ENCODE results near the gene SLC26A6. TPM values are rescaled to one million over a fixed set of nuclear protein-coding genes. Genes with fewer than 3 reads are reported as not detected.

Gene SLC26A6
- total RNA-seq, 3 donors from 2014 or later (not counting 1 experiment from before 2014, with no cell fraction given) = 25.8 to 37.6 (median 32.3) TPM

GRCh38 chr3:48591886-48592518 lies 43.3 kb downstream of the SLC26A6 start:
- no peak overlapping the region for H3K27ac ChIP-seq (ENCODE audit: low read length)
- Mint-ChIP-seq H3K9me3 (no peaks in the 10 kb centered on the region), H3K27ac (no peak overlapping the region), H3K36me3 (no peaks in the 10 kb centered on the region), H3K27me3 (ENCODE audit: low read depth in 2 of 2) (peaks cover 25 to 31% of the 10 kb centered on the region in 2 donors), H3K4me1 (peaks cover 0 to 12% of the 10 kb centered on the region in 2 donors), H3K4me3 (no peak overlapping the region)
- no peak for DNase-seq
- WGBS (ENCODE audit: insufficient coverage) = 90% methylated on average over 22 of the region's 22 CpGs
- no peak overlapping the region for H3K4me3 ChIP-seq (ENCODE audit: low read length)
- H3K36me3 ChIP-seq (ENCODE audit: control insufficient read depth, insufficient read depth, low read length) = no peaks in the 10 kb centered on the region
- H3K27me3 ChIP-seq (ENCODE audit: control insufficient read depth, insufficient read depth, low read length) = peaks cover 2% of the 10 kb centered on the region
- intact Hi-C loops (cut with micrococcal nuclease) = no loop called here
- TF ChIP-seq, protein P1, sequence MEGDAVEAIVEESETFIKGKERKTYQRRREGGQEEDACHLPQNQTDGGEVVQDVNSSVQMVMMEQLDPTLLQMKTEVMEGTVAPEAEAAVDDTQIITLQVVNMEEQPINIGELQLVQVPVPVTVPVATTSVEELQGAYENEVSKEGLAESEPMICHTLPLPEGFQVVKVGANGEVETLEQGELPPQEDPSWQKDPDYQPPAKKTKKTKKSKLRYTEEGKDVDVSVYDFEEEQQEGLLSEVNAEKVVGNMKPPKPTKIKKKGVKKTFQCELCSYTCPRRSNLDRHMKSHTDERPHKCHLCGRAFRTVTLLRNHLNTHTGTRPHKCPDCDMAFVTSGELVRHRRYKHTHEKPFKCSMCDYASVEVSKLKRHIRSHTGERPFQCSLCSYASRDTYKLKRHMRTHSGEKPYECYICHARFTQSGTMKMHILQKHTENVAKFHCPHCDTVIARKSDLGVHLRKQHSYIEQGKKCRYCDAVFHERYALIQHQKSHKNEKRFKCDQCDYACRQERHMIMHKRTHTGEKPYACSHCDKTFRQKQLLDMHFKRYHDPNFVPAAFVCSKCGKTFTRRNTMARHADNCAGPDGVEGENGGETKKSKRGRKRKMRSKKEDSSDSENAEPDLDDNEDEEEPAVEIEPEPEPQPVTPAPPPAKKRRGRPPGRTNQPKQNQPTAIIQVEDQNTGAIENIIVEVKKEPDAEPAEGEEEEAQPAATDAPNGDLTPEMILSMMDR (IDR thresholded peaks at IDR 0.05) = no peak
- no peak for ATAC-seq
- H3K9me3 ChIP-seq (ENCODE audit: control insufficient read depth, insufficient read depth, low read length) = no peaks in the 10 kb centered on the region
- H3K4me1 ChIP-seq (ENCODE audit: control insufficient read depth, insufficient read depth, low read length) = no peaks in the 10 kb centered on the region

DNA sequence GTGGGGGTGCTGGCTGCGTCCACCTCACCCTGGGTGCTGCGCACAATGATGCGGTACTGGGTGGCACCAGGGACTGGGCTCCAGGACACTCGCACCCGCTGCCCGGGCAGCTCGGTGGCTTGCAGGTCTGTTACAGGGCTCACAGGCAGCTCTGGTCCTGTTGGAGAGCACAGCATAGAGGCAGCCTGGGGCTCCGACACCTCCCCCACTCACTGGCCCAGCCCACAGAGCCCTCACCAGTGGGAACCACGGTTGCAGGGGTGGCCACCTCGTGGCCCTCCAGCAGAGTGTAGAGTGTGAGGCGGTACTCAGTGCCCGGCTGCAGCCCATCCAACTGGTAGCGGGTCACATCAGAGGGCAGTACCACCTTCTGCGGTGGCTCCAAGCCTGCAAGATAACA lies 43.8 kb downstream of the SLC26A6 start:
- no peaks in the 10 kb centered on the region for H3K9me3 ChIP-seq (ENCODE audit: control insufficient read depth, insufficient read depth, low read length)
- Mint-ChIP-seq H3K4me3 (no peak overlapping the region), H3K9me3 (no peaks in the 10 kb centered on the region), H3K4me1 (peaks cover 0 to 11% of the 10 kb centered on the region in 2 donors), H3K27ac (no peak overlapping the region), H3K36me3 (no peaks in the 10 kb centered on the region), H3K27me3 (ENCODE audit: low read depth in 2 of 2) (peaks cover 25 to 30% of the 10 kb centered on the region in 2 donors)
- WGBS (ENCODE audit: insufficient coverage) = 90% methylated on average over 14 of the region's 14 CpGs
- no peaks in the 10 kb centered on the region for H3K36me3 ChIP-seq (ENCODE audit: control insufficient read depth, insufficient read depth, low read length)
- H3K27me3 ChIP-seq (ENCODE audit: control insufficient read depth, insufficient read depth, low read length) = peaks cover 2% of the 10 kb centered on the region
- TF ChIP-seq, protein P1 (IDR thresholded peaks at IDR 0.05) = no peak
- no peak overlapping the region for H3K27ac ChIP-seq (ENCODE audit: low read length)
- no peak for ATAC-seq
- no peak overlapping the region for H3K4me3 ChIP-seq (ENCODE audit: low read length)
- DNase-seq = no peak
- intact Hi-C loops (cut with micrococcal nuclease) = no loop called here
- no peaks in the 10 kb centered on the region for H3K4me1 ChIP-seq (ENCODE audit: control insufficient read depth, insufficient read depth, low read length)

DNA sequence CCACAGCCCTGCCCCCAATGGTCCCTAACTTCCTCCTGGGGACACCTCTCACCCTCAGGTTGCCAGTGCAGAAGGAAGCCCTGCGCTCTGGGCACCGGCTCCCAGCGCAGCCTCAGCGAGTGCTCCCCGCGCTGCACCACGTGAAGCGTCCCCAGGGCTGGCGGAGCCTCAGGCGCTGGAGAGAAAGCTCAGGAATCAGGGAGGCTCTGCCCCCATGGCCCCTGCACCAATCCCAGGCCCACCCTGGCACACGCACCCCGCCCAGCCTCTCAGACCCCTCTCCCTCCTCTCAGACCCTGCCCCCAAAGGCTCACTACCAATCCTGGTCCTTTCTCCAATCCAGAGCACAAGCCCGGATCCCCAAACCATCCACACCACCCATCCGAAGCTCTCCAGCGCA lies 47.0 kb downstream of the SLC26A6 start:
- WGBS (ENCODE audit: insufficient coverage) = 61% methylated on average over 15 of the region's 15 CpGs
- Histone ChIP-seq H3K27me3 (ENCODE audit: control insufficient read depth, insufficient read depth, low read length) (no peaks in the 10 kb centered on the region), H3K4me3 (ENCODE audit: low read length) (no peak overlapping the region), H3K27ac (ENCODE audit: low read length) (no peak overlapping the region), H3K4me1 (ENCODE audit: control insufficient read depth, insufficient read depth, low read length) (no peaks in the 10 kb centered on the region), H3K36me3 (ENCODE audit: control insufficient read depth, insufficient read depth, low read length) (no peaks in the 10 kb centered on the region), H3K9me3 (ENCODE audit: control insufficient read depth, insufficient read depth, low read length) (no peaks in the 10 kb centered on the region)
- H3K36me3 Mint-ChIP-seq = no peaks in the 10 kb centered on the region
- no peaks in the 10 kb centered on the region for H3K9me3 Mint-ChIP-seq
- no peak overlapping the region for H3K27ac Mint-ChIP-seq
- peaks cover 18% of the 10 kb centered on the region in 2 donors for H3K27me3 Mint-ChIP-seq (ENCODE audit: low read depth in 2 of 2)
- no peaks in the 10 kb centered on the region for H3K4me1 Mint-ChIP-seq
- no peak for ATAC-seq
- TF ChIP-seq, protein P1 (IDR thresholded peaks at IDR 0.05) = no peak
- DNase-seq = no peak
- intact Hi-C loops (cut with micrococcal nuclease) = no loop called here
- no peak overlapping the region for H3K4me3 Mint-ChIP-seq

GRCh38 chr3:48587686-48588085 lies 47.6 kb downstream of the SLC26A6 start:
- Histone ChIP-seq H3K27ac (ENCODE audit: low read length) (no peak overlapping the region), H3K4me3 (ENCODE audit: low read length) (no peak overlapping the region), H3K4me1 (ENCODE audit: control insufficient read depth, insufficient read depth, low read length) (no peaks in the 10 kb centered on the region), H3K9me3 (ENCODE audit: control insufficient read depth, insufficient read depth, low read length) (no peaks in the 10 kb centered on the region), H3K27me3 (ENCODE audit: control insufficient read depth, insufficient read depth, low read length) (no peaks in the 10 kb centered on the region), H3K36me3 (ENCODE audit: control insufficient read depth, insufficient read depth, low read length) (no peaks in the 10 kb centered on the region)
- 86% methylated on average over 11 of the region's 11 CpGs for WGBS (ENCODE audit: insufficient coverage)
- DNase-seq (no peak), ATAC-seq (no peak)
- Mint-ChIP-seq H3K27me3 (ENCODE audit: low read depth in 2 of 2) (peaks cover 18% of the 10 kb centered on the region in 2 donors), H3K4me3 (no peak overlapping the region), H3K36me3 (no peaks in the 10 kb centered on the region), H3K27ac (no peak overlapping the region), H3K4me1 (no peaks in the 10 kb centered on the region), H3K9me3 (no peaks in the 10 kb centered on the region)
- TF ChIP-seq, protein P1 (IDR thresholded peaks at IDR 0.05) = no peak
- intact Hi-C loops (cut with micrococcal nuclease) = no loop called here
